Ectodermal cell (in vitro differentiated cells): ENCODE measurements around the gene TMEM134.
A peak's percentile ranks its signal among the peaks of the same experiment; 100 is the strongest.
"Not testable (repeated sequence)": the region's sequence is repeated elsewhere in the genome, so short reads cannot be mapped to it uniquely, and the experiment has no call there.

Source experiments
- H3K27ac ChIP-seq: 2 replicates; pipeline ENCODE4 v1.7.0; 2013; ENCODE audit warnings: mild to moderate bottlenecking, low read depth, low read length; ENCODE audit not compliant: insufficient read depth, poor library complexity, severe bottlenecking
- H3K27me3 ChIP-seq: 2 replicates; pipeline ENCODE4 v1.7.0; 2013; ENCODE audit warnings: mild to moderate bottlenecking, low read length; ENCODE audit not compliant: insufficient read depth, control insufficient read depth, poor library complexity, severe bottlenecking
- H3K36me3 ChIP-seq: one replicate; pipeline ENCODE4 v1.7.0; 2013; ENCODE audit warnings: low read length; ENCODE audit not compliant: control insufficient read depth, insufficient read depth
- H3K4me1 ChIP-seq: one replicate; pipeline ENCODE4 v1.7.0; 2013; ENCODE audit warnings: low read length; ENCODE audit not compliant: control insufficient read depth, insufficient read depth
- H3K4me3 ChIP-seq: 2 replicates; pipeline ENCODE4 v1.7.0; 2013; ENCODE audit warnings: low read depth, low read length, control low read depth; ENCODE audit not compliant: insufficient read depth
- H3K9me3 ChIP-seq: 2 replicates; pipeline ENCODE4 v1.7.0; 2013; ENCODE audit warnings: mild to moderate bottlenecking, low read length, moderate library complexity; ENCODE audit not compliant: control insufficient read depth
- WGBS, 2 experiments: methylation state at CpG; one replicate each; pipeline ENCODE4 v1.1.7; 2013; ENCODE audit warnings: missing lambda C conversion rate in 2 of 2; 5-methylcytosine and 5-hydroxymethylcytosine counted together

The TMEM134 gene

DNA sequence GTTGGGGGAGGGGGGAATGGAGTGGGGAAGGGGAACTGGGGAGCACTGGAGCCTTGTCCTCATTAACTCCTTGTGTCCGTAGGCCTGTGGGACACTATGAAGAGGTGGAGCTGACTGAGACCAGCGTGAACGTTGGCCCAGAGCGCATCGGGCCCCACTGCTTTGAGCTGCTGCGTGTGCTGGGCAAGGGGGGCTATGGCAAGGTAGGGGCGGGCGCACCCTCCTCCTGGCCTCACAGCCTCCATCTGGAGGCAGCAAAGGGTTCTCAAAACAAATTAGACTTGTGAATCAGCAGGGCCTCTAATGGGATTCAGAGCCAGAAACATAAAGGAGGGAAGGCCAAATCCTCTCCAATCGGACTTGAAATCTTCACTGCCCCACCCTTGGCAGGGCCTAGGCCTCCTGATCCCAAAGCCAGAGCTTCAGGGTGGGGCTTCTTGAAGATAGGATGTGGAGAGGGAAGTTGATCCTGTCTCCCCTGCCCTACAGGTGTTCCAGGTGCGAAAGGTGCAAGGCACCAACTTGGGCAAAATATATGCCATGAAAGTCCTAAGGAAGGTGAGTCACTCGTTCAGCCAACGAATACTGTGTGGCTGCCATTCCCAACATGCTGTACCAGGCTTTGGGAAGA lies 39.9 kb downstream of the TMEM134 start:
- Histone ChIP-seq H3K4me3 (peak overlapping the region; percentile 66), H3K9me3 (no peaks in the 10 kb centered on the region)
- 66% methylated on average over 12 of the region's 12 CpGs for WGBS, 2 experiments

DNA sequence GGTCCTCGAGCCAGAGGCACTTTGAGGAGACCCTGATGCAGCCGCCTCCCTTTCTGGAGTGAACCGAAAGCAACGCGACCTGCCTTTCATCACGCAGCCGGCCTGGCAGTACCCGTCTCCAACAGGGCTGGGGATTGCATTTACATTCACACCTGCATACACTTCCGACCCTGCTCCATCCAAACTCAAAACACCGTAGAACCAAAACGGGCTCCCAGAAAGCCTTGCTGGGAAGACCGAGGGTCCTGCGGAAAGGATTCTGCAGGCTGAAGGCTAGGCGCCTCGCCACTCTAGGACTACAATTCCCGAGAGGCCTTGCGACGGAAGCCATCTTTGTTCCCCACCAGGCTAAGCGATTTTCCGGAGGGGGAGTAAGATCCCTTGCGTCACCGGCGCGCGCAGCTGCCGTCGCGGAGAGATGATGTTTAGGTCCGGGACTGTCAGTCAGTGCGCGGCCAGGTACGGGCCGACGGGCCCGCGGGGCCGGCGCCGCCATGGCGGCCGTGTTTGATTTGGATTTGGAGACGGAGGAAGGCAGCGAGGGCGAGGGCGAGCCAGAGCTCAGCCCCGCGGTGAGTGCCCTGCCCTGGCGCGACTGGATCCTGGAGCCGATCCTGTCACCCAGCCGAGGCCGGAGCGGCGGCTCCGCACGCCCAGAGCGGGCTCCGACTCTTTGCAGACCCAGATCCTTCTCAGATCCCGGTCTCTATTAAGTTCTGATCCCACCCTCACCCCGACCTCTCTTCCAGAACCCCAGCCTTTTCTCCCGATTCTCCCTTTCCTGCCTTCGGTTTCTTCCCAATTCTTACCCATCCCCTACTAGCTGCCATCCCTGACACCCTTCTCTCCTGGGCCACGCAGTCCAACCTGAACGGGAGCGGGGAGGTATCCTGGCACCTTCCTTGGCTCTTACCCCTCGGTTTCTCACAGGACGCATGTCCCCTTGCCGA lies 40.7 kb downstream of the TMEM134 start, which contains the start of gene RPS6KB2:
Gene RPS6KB2 (plus strand): TSS at position 443 of the 950 bp plus-strand sequence. CDS start 52 bp downstream, at position 495.
- Histone ChIP-seq H3K27me3 (no peaks in the 10 kb centered on the region), H3K36me3 (no peaks in the 10 kb centered on the region), H3K4me1 (peaks cover 7% of the 10 kb centered on the region), H3K27ac (peak within 1 kb of the TSS; percentile 36), H3K9me3 (no peaks in the 10 kb centered on the region), H3K4me3 (peak within 1 kb of the TSS; percentile 66)
- 5 to 6% methylated on average over 68 of the region's 68 CpGs for WGBS, 2 experiments

More for the DNA sequence above, 39.9 kb downstream of the TMEM134 start:
- peaks cover 7% of the 10 kb centered on the region for H3K4me1 ChIP-seq
- no peak overlapping the region for H3K27ac ChIP-seq
- peaks cover 4% of the 10 kb centered on the region for H3K36me3 ChIP-seq
- no peaks in the 10 kb centered on the region for H3K27me3 ChIP-seq

DNA sequence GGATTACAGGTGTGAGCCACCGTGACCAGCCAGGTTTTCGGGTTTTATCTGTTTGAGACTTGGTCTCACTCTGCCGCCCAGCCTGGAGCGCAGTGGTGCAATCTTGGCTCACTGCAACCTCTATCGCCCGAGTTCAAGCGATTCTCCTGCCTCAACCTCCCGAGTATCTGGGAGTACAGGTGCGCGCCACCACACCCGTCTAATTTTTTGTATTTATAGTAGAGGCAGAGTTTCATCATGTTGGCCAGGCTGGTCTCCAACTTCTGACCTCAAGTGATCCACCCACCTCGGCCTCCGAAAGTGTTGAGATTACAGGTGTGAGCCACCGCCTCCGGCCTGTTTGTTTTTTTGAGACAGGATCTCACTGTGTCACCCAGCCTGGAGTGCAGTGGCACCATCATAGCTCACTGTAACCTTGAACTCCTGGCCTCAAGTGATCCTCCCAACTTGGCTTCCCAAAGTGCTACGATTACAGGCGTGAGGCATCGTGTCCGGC lies 41.6 kb downstream of the TMEM134 start:
- peak overlapping the region; percentile 66 for H3K4me3 ChIP-seq
- WGBS, 2 experiments = 94% methylated on average over 19 of the region's 19 CpGs
- not testable (repeated sequence) for H3K9me3 ChIP-seq, H3K36me3 ChIP-seq, H3K27me3 ChIP-seq, H3K4me1 ChIP-seq, H3K27ac ChIP-seq

DNA sequence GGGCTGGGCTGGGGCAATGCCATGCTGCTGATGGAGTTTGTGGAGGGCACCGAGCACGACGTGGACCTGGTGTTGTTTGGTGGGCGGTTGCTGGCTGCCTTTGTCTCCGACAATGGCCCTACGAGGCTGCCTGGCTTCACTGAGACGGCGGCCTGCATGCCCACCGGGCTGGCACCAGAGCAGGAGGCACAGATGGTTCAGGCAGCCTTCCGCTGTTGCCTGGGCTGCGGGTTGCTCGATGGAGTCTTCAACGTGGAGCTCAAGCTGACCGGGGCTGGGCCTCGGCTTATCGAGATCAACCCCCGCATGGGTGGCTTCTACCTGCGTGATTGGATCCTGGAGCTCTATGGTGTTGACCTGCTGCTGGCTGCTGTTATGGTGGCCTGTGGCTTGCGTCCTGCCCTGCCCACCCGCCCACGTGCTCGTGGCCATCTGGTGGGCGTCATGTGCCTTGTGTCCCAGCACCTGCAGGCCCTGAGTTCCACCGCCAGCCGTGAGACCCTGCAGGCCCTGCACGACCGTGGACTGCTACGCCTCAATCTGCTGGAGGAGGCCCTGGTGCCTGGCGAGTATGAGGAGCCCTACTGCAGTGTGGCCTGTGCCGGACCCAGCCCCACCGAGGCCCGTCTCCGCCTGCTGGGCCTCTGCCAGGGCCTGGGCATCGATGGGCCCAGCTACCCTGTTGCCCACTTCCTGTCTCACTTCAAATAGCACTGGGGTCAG lies 45.0 kb downstream of the TMEM134 start:
- 92 to 93% methylated on average over 34 of the region's 34 CpGs for WGBS, 2 experiments
- Histone ChIP-seq H3K36me3 (no peaks in the 10 kb centered on the region), H3K27me3 (peaks cover 16% of the 10 kb centered on the region), H3K4me1 (peaks cover 8% of the 10 kb centered on the region), H3K9me3 (no peaks in the 10 kb centered on the region), H3K4me3 (no peak overlapping the region), H3K27ac (no peak overlapping the region)

DNA sequence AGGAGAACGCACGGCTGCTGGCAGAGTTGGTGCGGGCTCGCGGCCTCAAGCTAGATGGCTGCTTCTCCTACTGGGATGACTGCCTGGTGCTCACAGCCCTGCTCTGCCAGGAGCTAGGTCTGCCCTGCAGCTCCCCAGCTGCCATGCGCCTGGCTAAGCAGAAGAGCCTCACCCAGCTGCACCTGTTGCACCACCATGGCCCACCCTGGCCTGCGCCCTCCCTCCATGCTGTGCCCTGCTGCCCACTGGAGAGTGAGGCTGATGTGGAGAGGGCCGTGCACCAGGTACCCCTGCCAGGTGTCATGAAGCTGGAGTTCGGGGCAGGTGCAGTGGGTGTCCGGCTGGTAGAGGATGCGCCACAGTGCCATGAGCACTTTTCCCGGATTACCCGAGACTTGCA lies 45.6 kb downstream of the TMEM134 start:
- WGBS, 2 experiments = 96% methylated on average over 13 of the region's 13 CpGs
- Histone ChIP-seq H3K9me3 (no peaks in the 10 kb centered on the region), H3K27me3 (peaks cover 19% of the 10 kb centered on the region), H3K27ac (no peak overlapping the region), H3K36me3 (no peaks in the 10 kb centered on the region), H3K4me1 (peaks cover 5% of the 10 kb centered on the region), H3K4me3 (no peak overlapping the region)

DNA sequence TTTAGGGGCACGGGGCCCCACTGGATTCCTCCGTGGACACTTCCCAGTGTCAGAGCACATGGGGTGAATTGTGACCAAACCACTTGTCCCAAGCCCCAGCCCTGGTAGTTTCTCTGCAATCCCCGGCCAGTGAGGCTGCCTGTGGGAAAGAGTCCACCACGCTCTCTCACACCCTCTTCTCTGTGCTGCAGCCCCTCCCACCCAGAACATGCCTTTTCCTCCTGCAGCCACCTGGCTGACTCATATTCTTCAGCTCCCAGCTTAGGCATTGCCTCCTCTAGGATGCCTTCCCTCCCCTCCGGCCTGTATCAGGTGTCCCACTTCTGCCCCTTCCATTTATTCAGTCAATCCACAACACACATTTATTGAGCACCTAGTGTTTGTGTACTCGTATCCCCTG lies 46.2 kb downstream of the TMEM134 start:
- no peaks in the 10 kb centered on the region for H3K9me3 ChIP-seq
- H3K36me3 ChIP-seq = no peaks in the 10 kb centered on the region
- peaks cover 5% of the 10 kb centered on the region for H3K4me1 ChIP-seq
- peaks cover 20% of the 10 kb centered on the region for H3K27me3 ChIP-seq
- H3K4me3 ChIP-seq = no peak overlapping the region
- H3K27ac ChIP-seq = no peak overlapping the region
- 74 to 81% methylated on average over 6 of the region's 6 CpGs for WGBS, 2 experiments

DNA sequence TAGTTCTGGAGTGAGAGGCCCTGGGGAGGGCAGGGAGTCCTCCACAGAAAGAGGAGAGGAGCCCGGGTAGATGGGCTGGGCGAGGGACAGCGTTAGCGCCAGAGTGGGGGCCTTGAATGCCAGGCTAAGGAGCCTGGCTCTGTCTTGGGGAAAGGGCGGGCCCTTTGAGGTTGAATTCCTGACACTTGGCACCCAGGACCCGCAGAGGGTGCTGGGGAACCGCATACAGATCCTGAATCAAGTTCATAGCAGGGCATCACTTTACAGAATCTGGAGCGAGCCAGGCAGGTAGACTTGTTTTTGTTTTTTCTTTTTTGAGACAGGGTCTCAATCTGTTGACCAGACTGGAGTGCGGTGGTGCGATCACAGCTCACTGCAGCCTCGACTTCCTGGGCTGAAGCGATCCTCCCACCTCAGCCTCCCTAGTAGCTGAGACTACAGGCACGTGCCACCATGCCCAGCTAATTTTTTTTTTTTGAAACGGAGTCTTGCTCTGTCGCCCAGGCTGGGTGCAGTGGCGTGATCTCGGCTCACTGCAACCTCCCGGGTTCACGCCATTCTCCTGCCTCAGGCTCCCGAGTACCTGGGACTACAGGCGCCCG lies 47.5 kb downstream of the TMEM134 start:
- WGBS, 2 experiments = 78% methylated on average over 22 of the region's 22 CpGs

DNA sequence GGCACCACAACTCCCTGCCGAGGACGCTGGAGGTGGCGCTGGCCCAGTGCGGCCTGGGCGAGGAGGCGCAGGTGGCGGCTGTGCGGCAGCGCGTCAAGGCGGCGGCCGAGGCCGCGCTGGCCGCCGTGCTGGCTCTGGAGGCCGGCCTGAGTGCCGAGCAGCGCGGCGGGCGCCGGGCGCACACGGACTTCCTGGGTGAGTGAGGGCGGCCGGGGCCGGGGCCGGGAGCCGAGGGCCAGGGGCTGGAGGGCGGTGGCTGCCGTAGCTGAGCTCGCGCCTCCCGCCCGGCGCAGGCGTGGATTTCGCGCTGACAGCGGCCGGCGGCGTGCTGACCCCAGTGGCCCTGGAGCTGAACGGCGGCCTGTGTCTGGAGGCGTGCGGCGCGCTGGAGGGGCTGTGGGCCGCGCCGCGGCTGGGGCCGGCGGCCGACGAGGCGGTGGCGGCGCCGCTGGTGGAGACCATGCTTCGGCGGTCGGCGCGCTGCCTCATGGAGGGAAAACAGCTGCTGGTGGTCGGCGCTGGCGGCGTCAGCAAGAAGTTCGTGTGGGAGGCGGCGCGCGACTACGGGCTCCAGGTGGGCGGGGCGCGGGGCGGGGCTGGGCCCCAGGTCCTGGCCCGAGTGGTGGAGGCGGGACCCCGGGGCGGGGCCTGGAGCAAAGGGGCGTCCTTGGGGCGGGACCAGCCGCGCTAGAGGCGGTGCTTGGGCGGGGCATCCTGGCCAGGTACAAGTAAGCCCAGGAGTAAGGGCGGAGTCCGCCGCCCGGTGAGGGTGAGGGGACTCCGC lies 48.2 kb downstream of the TMEM134 start:
- no peaks in the 10 kb centered on the region for H3K9me3 ChIP-seq
- H3K4me3 ChIP-seq = peak overlapping the region; percentile 43
- no peaks in the 10 kb centered on the region for H3K36me3 ChIP-seq
- H3K27me3 ChIP-seq = peaks cover 30% of the 10 kb centered on the region
- H3K4me1 ChIP-seq = peaks cover 5% of the 10 kb centered on the region
- no peak overlapping the region for H3K27ac ChIP-seq
- WGBS, 2 experiments = 1% methylated on average over 97 of the region's 97 CpGs

More for the DNA sequence above, 47.5 kb downstream of the TMEM134 start:
- H3K4me1 ChIP-seq = peaks cover 5% of the 10 kb centered on the region
- no peaks in the 10 kb centered on the region for H3K36me3 ChIP-seq
- H3K4me3 ChIP-seq = no peak overlapping the region
- H3K9me3 ChIP-seq = no peaks in the 10 kb centered on the region
- peaks cover 23% of the 10 kb centered on the region for H3K27me3 ChIP-seq
- no peak overlapping the region for H3K27ac ChIP-seq

DNA sequence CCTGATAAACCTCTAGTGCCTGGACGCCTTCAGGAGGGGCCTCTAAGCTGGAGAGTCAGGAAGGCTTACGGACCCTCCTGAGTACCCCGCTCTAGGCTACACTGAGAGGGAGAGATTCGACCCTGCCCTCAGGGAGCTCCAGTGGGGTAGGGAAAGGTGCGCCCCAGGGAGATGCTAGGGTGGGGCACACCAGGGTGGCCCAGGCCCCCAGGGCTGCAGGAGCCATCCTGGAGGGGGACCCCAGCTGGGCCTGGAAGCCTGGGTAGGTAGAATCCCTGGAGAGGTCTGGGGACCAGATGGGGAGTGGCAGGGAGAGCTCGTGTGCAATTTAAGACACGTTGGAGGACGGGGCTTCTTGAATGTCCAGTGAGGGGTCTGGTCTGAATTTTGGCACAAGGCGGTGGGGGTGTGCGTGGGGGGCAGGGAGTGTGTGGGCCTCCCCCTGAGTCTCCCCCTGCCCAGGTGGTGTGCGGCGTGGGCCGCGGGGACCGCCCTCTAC lies 48.9 kb downstream of the TMEM134 start:
- H3K9me3 ChIP-seq = no peaks in the 10 kb centered on the region
- H3K36me3 ChIP-seq = no peaks in the 10 kb centered on the region
- H3K4me3 ChIP-seq = peak overlapping the region; percentile 43
- WGBS, 2 experiments = 44 to 45% methylated on average over 15 of the region's 15 CpGs
- peaks cover 36% of the 10 kb centered on the region for H3K27me3 ChIP-seq
- no peak overlapping the region for H3K27ac ChIP-seq
- H3K4me1 ChIP-seq = peaks cover 5% of the 10 kb centered on the region
